H1 (cell line): Measurements from ENCODE around the gene RNF151. TPM values are rescaled to one million over a fixed set of nuclear protein-coding genes. Genes with fewer than 3 reads are reported as not detected.

Source experiments
- CTCF ChIA-PET: fragments of 300-600 bp; sonication (Branson Sonifier 250); formaldehyde crosslinking; loops from one replicate; lab custom pipeline; 2021; ENCODE audit not compliant: partially characterized antibody; lab: Charles Lee
- POLR2A ChIA-PET: fragments of 300-600 bp; sonication (Branson Sonifier 250); formaldehyde crosslinking; loops from one replicate; lab custom pipeline; 2021; ENCODE audit warnings: inconsistent platforms; ENCODE audit not compliant: partially characterized antibody; lab: Charles Lee
- DNase-seq, 2 experiments: peaks; one replicate each; pipeline versions ENCODE4 v3.0.0 to v3.0.0-alpha.2; 2010 to 2022; ENCODE audit warnings: low spot score in 2 of 2, low read depth in 1 of 2, mixed read lengths in 1 of 2
- FAIRE-seq: peaks from 2 replicates; lab custom pipeline; 2011; peaks lifted over from hg19 to GRCh38; lab: Jason Lieb, UNC
- H2AFZ ChIP-seq: 2 replicates; pipeline ENCODE4 v1.8.1; 2012; ENCODE audit warnings: low read length, inconsistent platforms
- H2AK5ac ChIP-seq: 2 replicates; pipeline ENCODE4 v1.6.1; 2013; ENCODE audit warnings: low read depth, low read length
- H2BK120ac ChIP-seq: replicated peaks from 2 replicates; pipeline ENCODE3; 2013; ENCODE audit warnings: low read depth, low read length, inconsistent platforms
- H2BK12ac ChIP-seq: 2 replicates; pipeline ENCODE4 v1.6.1; 2013; ENCODE audit warnings: low read depth, low read length
- H2BK15ac ChIP-seq: 2 replicates; pipeline ENCODE4 v1.6.1; 2013; ENCODE audit warnings: low read length
- H2BK20ac ChIP-seq: 2 replicates; pipeline ENCODE4 v1.6.1; 2013; ENCODE audit warnings: low read length
- H2BK5ac ChIP-seq: 2 replicates; pipeline ENCODE4 v1.6.1; 2013; ENCODE audit warnings: low read depth, low read length
- H3K14ac ChIP-seq: 2 replicates; pipeline ENCODE4 v1.6.1; 2013; ENCODE audit warnings: inconsistent platforms; ENCODE audit not compliant: insufficient read length
- H3K18ac ChIP-seq: 2 replicates; pipeline ENCODE4 v1.6.1; 2013; ENCODE audit warnings: low read length; ENCODE audit errors: extremely low read depth
- H3K23ac ChIP-seq: 2 replicates; pipeline ENCODE4 v1.6.1; 2013; ENCODE audit warnings: inconsistent platforms; ENCODE audit not compliant: insufficient read length
- H3K23me2 ChIP-seq: 2 replicates; pipeline ENCODE4 v1.6.1; 2013; ENCODE audit warnings: low read depth, low read length
- H3K27ac ChIP-seq: 2 replicates; pipeline ENCODE4 v1.6.1; 2011; ENCODE audit warnings: low read depth, low read length, inconsistent platforms
- H3K27me3 ChIP-seq, 4 experiments: replicated peaks in 1 of 4; 1 replicate in 1 of 4; 2 replicates in 3 of 4; pipeline versions ENCODE4 v1.6.1 to v1.8.1; 2011 to 2013; ENCODE audit warnings: low read length in 3 of 4, mild to moderate bottlenecking in 3 of 4, inconsistent platforms in 2 of 4, mixed read lengths in 2 of 4, moderate library complexity in 1 of 4; ENCODE audit not compliant: control insufficient read depth in 3 of 4, insufficient read depth in 3 of 4; ENCODE audit errors: extremely low read depth in 1 of 4
- H3K36me3 ChIP-seq, 4 experiments: 2 replicates each; pipeline versions ENCODE4 v1.6.1 to v1.8.1; 2011 to 2013; ENCODE audit warnings: mild to moderate bottlenecking in 4 of 4, low read length in 3 of 4, moderate library complexity in 2 of 4, control low read depth in 1 of 4, inconsistent platforms in 1 of 4; ENCODE audit not compliant: insufficient read depth in 4 of 4, control insufficient read depth in 2 of 4
- H3K4ac ChIP-seq: replicated peaks from 2 replicates; pipeline ENCODE3; 2013; ENCODE audit warnings: low read length, low read depth, mixed read lengths, inconsistent platforms; ENCODE audit not compliant: insufficient read length
- H3K4me1 ChIP-seq, 4 experiments: replicated peaks in 1 of 4; 1 replicate in 1 of 4; 2 replicates in 3 of 4; pipeline versions ENCODE4 v1.6.1 to v1.8.1; 2011 to 2013; ENCODE audit warnings: low read length in 3 of 4, inconsistent platforms in 2 of 4, mixed read lengths in 1 of 4; ENCODE audit not compliant: insufficient read depth in 4 of 4, control insufficient read depth in 3 of 4
- H3K4me2 ChIP-seq, 2 experiments: 2 replicates each; pipeline versions ENCODE4 v1.6.1 to v1.8.1; 2011 to 2013; ENCODE audit warnings: low read depth in 2 of 2, low read length in 2 of 2, control low read depth in 1 of 2, inconsistent platforms in 1 of 2, mild to moderate bottlenecking in 1 of 2; ENCODE audit not compliant: insufficient read depth in 1 of 2
- H3K4me3 ChIP-seq, 4 experiments: fragments of 200-600, 300-600 bp in 1 of 4; sonication (generic), shearing (Covaris generic), sonication (Bioruptor Twin) in 1 of 4; 2 replicates each; pipeline versions ENCODE4 v1.5.1 to v1.8.1; 2011 to 2016; ENCODE audit warnings: low read length in 4 of 4, low read depth in 3 of 4, control low read depth in 2 of 4, inconsistent platforms in 2 of 4, mild to moderate bottlenecking in 2 of 4, mixed read lengths in 1 of 4, moderate library complexity in 1 of 4; ENCODE audit not compliant: insufficient read depth in 2 of 4; ENCODE audit errors: extremely low read depth in 1 of 4
- H3K56ac ChIP-seq: replicated peaks from 2 replicates; pipeline ENCODE3; 2013; ENCODE audit warnings: low read depth, mild to moderate bottlenecking, mixed read lengths, low read length, inconsistent platforms; ENCODE audit not compliant: insufficient read length
- H3K79me1 ChIP-seq: 2 replicates; pipeline ENCODE4 v1.6.1; 2013; ENCODE audit warnings: low read depth, low read length, control low read depth
- H3K79me2 ChIP-seq, 2 experiments: 2 replicates each; pipeline versions ENCODE4 v1.6.1 to v1.8.1; 2012 to 2013; ENCODE audit warnings: low read length in 2 of 2, mild to moderate bottlenecking in 2 of 2, inconsistent platforms in 1 of 2; ENCODE audit not compliant: insufficient read depth in 2 of 2, control insufficient read depth in 1 of 2
- H3K9ac ChIP-seq, 4 experiments: replicated peaks in 1 of 4; 1 replicate in 1 of 4; 2 replicates in 3 of 4; pipeline versions ENCODE4 v1.6.1 to v1.8.1; 2011 to 2013; ENCODE audit warnings: low read depth in 3 of 4, low read length in 3 of 4, control low read depth in 2 of 4, mild to moderate bottlenecking in 2 of 4, moderate library complexity in 2 of 4, inconsistent platforms in 1 of 4; ENCODE audit errors: extremely low read depth in 1 of 4
- H3K9me3 ChIP-seq, 2 experiments: 2 replicates each; pipeline versions ENCODE4 v1.6.1 to v1.8.1; 2012 to 2013; ENCODE audit warnings: mild to moderate bottlenecking in 2 of 2, moderate library complexity in 2 of 2, control low read depth in 1 of 2, inconsistent platforms in 1 of 2, low read depth in 1 of 2, low read length in 1 of 2, mixed read lengths in 1 of 2; ENCODE audit not compliant: insufficient read depth in 2 of 2
- H4K20me1 ChIP-seq, 2 experiments: replicated peaks in 1 of 2; 2 replicates each; pipeline versions ENCODE3 to v1.8.1; 2011 to 2013; ENCODE audit warnings: inconsistent platforms in 2 of 2, low read length in 2 of 2, mild to moderate bottlenecking in 1 of 2; ENCODE audit not compliant: insufficient read depth in 2 of 2, control insufficient read depth in 1 of 2
- H4K5ac ChIP-seq: 2 replicates; pipeline ENCODE4 v1.6.1; 2013; ENCODE audit warnings: low read length, low read depth, mixed read lengths, inconsistent platforms; ENCODE audit not compliant: insufficient read length
- H4K8ac ChIP-seq: 2 replicates; pipeline ENCODE4 v1.8.0; 2013; ENCODE audit warnings: mild to moderate bottlenecking, moderate library complexity, low read length, inconsistent platforms; ENCODE audit not compliant: insufficient read depth; ENCODE audit errors: extremely low read depth
- H4K91ac ChIP-seq: replicated peaks from 2 replicates; pipeline ENCODE3; 2013; ENCODE audit warnings: low read length, mixed read lengths, inconsistent platforms; ENCODE audit not compliant: insufficient read length
- CBX5 ChIP-seq: fragments of 300-800, 300-1000 bp; sonication (generic); IDR thresholded peaks from 2 replicates; pipeline ENCODE4 v1.7.1; 2016; ENCODE audit warnings: antibody characterized with exemption, low read length, low read depth
- CBX8 ChIP-seq: fragments of 300-800, 300-1000 bp; sonication (generic); IDR thresholded peaks from 2 replicates; pipeline ENCODE4 v1.7.1; 2016; ENCODE audit warnings: low read depth, low read length, borderline replicate concordance
- CTBP2 ChIP-seq: IDR thresholded peaks from 2 replicates; pipeline ENCODE4 v1.7.0; 2011; ENCODE audit warnings: borderline replicate concordance, mild to moderate bottlenecking, moderate library complexity, mixed read lengths, low read length; ENCODE audit not compliant: insufficient read depth, insufficient read length
- HDAC6 ChIP-seq: IDR thresholded peaks from one replicate; pipeline ENCODE4 v1.7.1; 2012; ENCODE audit warnings: low read depth, mild to moderate bottlenecking, inconsistent platforms, low read length, moderate library complexity
- POLR2AphosphoS5 ChIP-seq: IDR thresholded peaks from 2 replicates; pipeline ENCODE4 v1.6.1; 2011; ENCODE audit warnings: low read depth, low read length
- SAP30 ChIP-seq: fragments of 300-600 bp; sonication (generic); IDR thresholded peaks from 2 replicates; pipeline ENCODE4 v1.7.1; 2012; ENCODE audit warnings: low read length, moderate library complexity, mild to moderate bottlenecking, inconsistent platforms; ENCODE audit not compliant: insufficient read depth, insufficient replicate concordance
- SIN3A ChIP-seq, 2 experiments: IDR thresholded peaks in 1 of 2; conservative IDR thresholded peaks in 1 of 2; 2 replicates each; pipeline ENCODE4 v1.6.1; 2011 to 2012; ENCODE audit warnings: low read length in 2 of 2, improper control_type of control experiment in 1 of 2, low read depth in 1 of 2, mild to moderate bottlenecking in 1 of 2
- TCF12 ChIP-seq: IDR thresholded peaks from 2 replicates; pipeline ENCODE4 v1.6.1; 2011; ENCODE audit warnings: low read depth, mild to moderate bottlenecking, low read length
- USF2 ChIP-seq: IDR thresholded peaks from 2 replicates; pipeline ENCODE4 v1.6.1; 2011; ENCODE audit warnings: low read length, improper control_type of control experiment
- WGBS, 2 experiments: shearing (Covaris generic) in 1 of 2; methylation state at CpG; one replicate each; pipeline versions ENCODE4 v1.1.6 to v1.1.7; 2013 to 2015; ENCODE audit warnings: low lambda C conversion rate in 2 of 2, mixed read lengths in 2 of 2, inconsistent platforms in 1 of 2, low coverage in 1 of 2, missing lambda C conversion rate in 1 of 2; ENCODE audit not compliant: insufficient replicate concordance in 2 of 2, insufficient coverage in 1 of 2, insufficient read length in 1 of 2; ENCODE audit errors: extremely low coverage in 1 of 2, missing lambda C conversion rate in 1 of 2; 5-methylcytosine and 5-hydroxymethylcytosine counted together
- polyA plus RNA-seq, 7 experiments: library from polyadenylated mRNA; depleted of rRNA in 3 of 7; stranded (reverse) in 5 of 7; unstranded in 2 of 7; fragments of >200 nt in 5 of 7; fragments of 200-250 nt in 2 of 7; gene quantifications; 1 replicate in 5 of 7; 2 replicates in 1 of 7; 4 replicates in 1 of 7; pipeline versions ENCODE4 v1.2.1 to v1.2.3, GENCODE V29; 2011 to 2013; ENCODE audit warnings: missing spikeins in 2 of 7, mixed read lengths in 2 of 7
- total RNA-seq: library from RNA; stranded (reverse); fragmentation: NEBNext Ultra II Directional; extraction: Animal tissue kit (Norgen Biotek cat#: 25700); gene quantifications from 2 replicates; pipeline ENCODE4 v1.2.1, GENCODE V29; 2021
- TF ChIP-seq, protein P1 (sequence below): IDR thresholded peaks from 2 replicates; pipeline ENCODE4 v1.6.1; 2012; ENCODE audit warnings: low read length, inconsistent platforms

Gene RNF151
- total and polyA plus RNA-seq, 2 of the 8 experiments (the other 6 are each of a cell fraction or from before 2014, with no cell fraction given), result not detected

- Histone ChIP-seq H2BK20ac (no peak overlapping the region), H4K91ac (no peak overlapping the region), H4K5ac (no peak overlapping the region), H2AK5ac (no peak overlapping the region), H3K23ac (no peak overlapping the region), H3K27ac (no peak overlapping the region), H3K14ac (no peak overlapping the region), H3K9ac (no peak overlapping the region), H2BK120ac (no peak overlapping the region), H2BK12ac (no peak overlapping the region), H4K20me1 (peaks cover 0 to 10% of the 10 kb centered on the region in 2 experiments), H3K79me2 (peaks cover 0 to 9% of the 10 kb centered on the region in 2 experiments; a peak in 1 of 4 replicates), H3K4me3 (no peak overlapping the region), H3K9me3 (no peaks in the 10 kb centered on the region), H2BK15ac (no peak overlapping the region), H3K79me1 (no peaks in the 10 kb centered on the region), H3K4ac (no peak overlapping the region), H3K23me2 (peaks cover 29% of the 10 kb centered on the region), H3K36me3 (peaks cover 2 to 5% (median 3%) of the 10 kb centered on the region in 4 experiments; a peak in 3 of 8 replicates), H3K56ac (no peak overlapping the region), H3K4me1 (peaks cover 0 to 31% (median 20%) of the 10 kb centered on the region in 4 experiments; a peak in 6 of 7 replicates), H3K4me2 (no peak overlapping the region), H3K27me3 (peaks cover 4 to 39% (median 34%) of the 10 kb centered on the region in 4 experiments), H2BK5ac (no peak overlapping the region), H3K18ac (no peak overlapping the region), H2AFZ (no peak overlapping the region), H4K8ac (no peak overlapping the region)
- WGBS, 2 experiments, result 92% methylated on average over 10 of the region's 10 CpGs; no CpG with 5 or more reads in 1 of the 2 experiments
- no peak for DNase-seq
- CTCF ChIA-PET, result interaction anchor here (0.8 to 1.7 kb wide), 4 partner anchors 17 to 125 kb away, joined by 3 to 7 read pairs (median 4); no protein-coding TSS in a partner anchor
- FAIRE-seq, result no peak
- POLR2A ChIA-PET, result interaction anchor here (0.7 to 28.2 kb wide), 5 partner anchors 9 to 168 kb away, joined by 3 to 736 read pairs (median 10); partner anchors contain the start of genes NDUFB10, RNF151, RPS2 and TBL3
- TF ChIP-seq SAP30, result no peak
- no peak for TF ChIP-seq HDAC6
- no peak for TF ChIP-seq TCF12
- TF ChIP-seq SIN3A (conservative IDR thresholded peaks at IDR 0.05 in 1 of 2, IDR thresholded peaks at IDR 0.05 in 1 of 2; ENCODE audit: low read depth in 1 of 2, low read length in 2 of 2), result no peak
- no peak for TF ChIP-seq USF2
- TF ChIP-seq CBX5, result no peak
- TF ChIP-seq CBX8, result no peak
- TF ChIP-seq CTBP2, result no peak
- TF ChIP-seq, protein P1, sequence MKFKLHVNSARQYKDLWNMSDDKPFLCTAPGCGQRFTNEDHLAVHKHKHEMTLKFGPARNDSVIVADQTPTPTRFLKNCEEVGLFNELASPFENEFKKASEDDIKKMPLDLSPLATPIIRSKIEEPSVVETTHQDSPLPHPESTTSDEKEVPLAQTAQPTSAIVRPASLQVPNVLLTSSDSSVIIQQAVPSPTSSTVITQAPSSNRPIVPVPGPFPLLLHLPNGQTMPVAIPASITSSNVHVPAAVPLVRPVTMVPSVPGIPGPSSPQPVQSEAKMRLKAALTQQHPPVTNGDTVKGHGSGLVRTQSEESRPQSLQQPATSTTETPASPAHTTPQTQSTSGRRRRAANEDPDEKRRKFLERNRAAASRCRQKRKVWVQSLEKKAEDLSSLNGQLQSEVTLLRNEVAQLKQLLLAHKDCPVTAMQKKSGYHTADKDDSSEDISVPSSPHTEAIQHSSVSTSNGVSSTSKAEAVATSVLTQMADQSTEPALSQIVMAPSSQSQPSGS, result no peak
- no peak for TF ChIP-seq POLR2AphosphoS5
Measured at GRCh38 chr16:1987198-1987597, 20.5 kb downstream of the RNF151 start.
